HG02571 (cell line): ENCODE data around the gene BCAT1.
"Not testable (repeated sequence)": the region's sequence is repeated elsewhere in the genome, so short reads cannot be mapped to it uniquely, and the experiment has no call there.

ENCODE experiments used
- ATAC-seq: cut with Tn5 transposase; IDR thresholded peaks from one replicate; pipeline ENCODE4 v1.9.1; 2021; ENCODE audit warnings: mild to moderate bottlenecking, moderate library complexity; ENCODE audit not compliant: unreplicated experiment

Gene BCAT1

DNA sequence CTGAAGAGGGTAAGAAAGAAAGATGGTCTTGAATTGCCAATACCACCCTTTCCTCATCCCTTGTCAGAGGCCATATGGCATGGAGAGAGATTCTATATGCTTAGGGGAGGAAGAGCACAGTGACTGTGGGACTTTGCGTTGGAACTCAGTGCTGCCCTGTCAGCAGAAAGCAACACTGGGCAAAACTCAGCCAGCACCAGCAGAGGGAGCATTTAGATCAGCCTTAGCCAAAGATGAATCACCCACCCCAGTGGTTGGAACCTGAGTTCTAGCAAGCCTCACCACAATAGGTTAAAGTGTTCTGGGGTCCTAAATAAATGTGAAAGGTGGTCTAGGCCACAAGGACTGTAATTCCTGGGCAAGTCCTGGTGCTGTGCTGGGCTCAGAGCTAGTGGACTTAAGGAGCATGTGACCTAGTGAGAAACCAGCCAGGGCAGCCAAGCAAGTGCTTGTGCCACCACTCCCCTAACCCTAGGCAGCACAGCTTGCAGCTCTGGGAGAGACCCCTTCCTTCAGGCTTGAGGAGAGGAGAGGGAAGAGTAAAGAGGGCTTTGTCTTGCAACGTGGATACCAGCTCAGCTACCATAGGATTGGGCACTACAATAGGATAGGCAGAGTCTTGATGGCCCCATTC, 11.4 kb upstream of the BCAT1 start:
- ATAC-seq, result no peak

GRCh38 chr12:24956351-24956750, 7.5 kb upstream of the BCAT1 start:
- not testable (repeated sequence) for ATAC-seq

GRCh38 chr12:24955853-24956252, 7.0 kb upstream of the BCAT1 start:
- ATAC-seq, result no peak

GRCh38 chr12:24955389-24955788, 6.5 kb upstream of the BCAT1 start:
- ATAC-seq, result no peak

DNA sequence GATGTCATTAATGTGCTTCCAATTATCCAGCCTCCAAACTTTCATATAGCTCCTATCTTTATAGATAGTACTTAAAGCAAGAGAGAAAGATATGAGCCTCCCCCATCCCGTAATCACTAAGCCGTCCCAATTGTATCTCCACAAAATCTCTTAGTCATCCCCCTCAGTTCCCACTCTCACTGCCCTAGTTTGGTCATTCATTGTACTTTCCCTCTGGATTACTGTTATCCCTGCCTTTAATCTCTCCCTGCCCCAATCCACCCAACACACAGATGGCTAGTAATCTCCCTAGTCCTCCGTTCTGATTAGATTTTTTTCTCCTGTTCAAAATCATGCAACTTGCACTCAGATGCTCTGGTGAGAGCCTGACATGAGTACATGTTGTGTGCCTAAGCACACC, 5.4 kb upstream of the BCAT1 start:
- no peak for ATAC-seq

DNA sequence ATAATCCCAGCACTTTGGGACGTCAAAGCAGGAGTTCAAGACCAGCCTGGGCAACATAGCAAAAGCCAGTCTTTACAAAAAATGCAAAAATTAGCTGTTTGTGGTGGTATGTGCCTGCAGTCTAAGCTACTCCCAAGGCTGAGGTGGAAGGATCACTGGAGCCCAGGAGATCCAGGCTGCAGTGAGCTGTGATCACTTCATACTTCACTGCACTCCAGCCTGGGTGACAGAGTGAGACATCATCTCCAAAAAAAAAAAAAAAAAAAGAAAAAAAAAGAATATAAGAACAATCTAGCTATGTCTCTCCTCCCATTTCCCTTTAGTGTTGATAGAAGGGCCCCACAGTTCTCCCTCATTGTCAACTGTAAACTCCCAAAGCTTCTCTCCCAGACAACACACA, 3.5 kb upstream of the BCAT1 start:
- ATAC-seq, result no peak

- ATAC-seq, result peak; percentile 27
Measured at GRCh38 chr12:24950231-24950834, 1.4 kb upstream of the BCAT1 start.

DNA sequence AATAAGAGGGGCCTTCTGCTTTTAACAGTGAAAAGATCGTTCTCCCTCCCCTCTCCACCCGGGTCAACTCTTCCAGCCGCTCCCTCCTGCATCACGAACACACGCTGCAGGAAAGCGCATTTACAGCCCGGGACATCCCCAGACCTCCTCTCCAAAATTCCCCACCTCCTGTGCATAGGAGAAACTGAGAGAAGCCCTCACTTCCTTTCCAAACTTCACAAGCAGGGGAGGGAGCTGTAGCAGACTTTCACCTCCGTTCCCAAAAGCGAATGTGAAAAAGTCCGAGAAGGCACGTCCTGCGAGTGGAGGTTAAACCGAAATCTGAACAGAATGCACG, 513 bp downstream of the BCAT1 start:
- ATAC-seq, result peak; percentile 20

DNA sequence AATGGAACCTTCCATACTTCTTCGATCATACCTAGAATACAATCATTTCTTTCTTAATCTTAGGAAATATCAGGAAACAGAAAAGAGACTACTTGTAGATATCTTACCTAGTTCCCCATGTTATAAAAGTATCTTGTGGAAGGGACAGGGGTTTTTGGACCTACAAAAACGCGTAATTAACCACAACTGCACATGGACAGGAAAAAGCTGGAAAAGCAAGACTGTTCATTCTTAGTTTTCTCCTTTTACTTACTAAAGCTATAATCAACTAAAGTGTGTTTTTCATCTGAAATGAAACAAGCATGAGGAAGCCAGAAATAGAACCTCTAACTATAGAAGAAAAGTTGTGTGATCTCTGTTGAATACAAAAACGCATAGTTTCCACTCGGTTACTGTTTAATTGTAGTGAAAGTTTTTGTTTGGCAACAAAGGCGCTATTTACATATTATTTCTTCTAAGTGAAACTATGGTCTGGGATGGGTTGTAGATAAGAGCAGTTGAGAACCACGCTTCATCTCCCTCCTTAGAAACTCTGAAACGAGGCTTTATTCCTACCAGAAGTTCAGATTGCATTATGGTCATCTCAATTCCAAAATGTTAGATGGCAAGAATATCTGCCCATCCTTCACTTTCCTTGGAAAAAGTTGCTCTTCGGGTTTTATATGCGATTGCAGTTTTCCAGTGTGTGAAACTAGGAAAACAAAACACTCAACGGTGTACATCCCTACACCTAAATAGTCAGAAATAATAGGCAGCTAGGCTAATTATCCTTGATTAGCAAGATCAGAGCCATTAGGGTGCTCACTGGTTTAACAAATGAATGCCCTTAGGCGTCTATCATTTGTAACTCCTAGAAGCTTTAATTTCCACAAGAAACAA, 1.1 kb downstream of the BCAT1 start:
- ATAC-seq, result no peak

- ATAC-seq, result no peak
Measured at GRCh38 chr12:24945845-24946244, 3.1 kb downstream of the BCAT1 start.

GRCh38 chr12:24945039-24945438, 3.9 kb downstream of the BCAT1 start:
- no peak for ATAC-seq

DNA sequence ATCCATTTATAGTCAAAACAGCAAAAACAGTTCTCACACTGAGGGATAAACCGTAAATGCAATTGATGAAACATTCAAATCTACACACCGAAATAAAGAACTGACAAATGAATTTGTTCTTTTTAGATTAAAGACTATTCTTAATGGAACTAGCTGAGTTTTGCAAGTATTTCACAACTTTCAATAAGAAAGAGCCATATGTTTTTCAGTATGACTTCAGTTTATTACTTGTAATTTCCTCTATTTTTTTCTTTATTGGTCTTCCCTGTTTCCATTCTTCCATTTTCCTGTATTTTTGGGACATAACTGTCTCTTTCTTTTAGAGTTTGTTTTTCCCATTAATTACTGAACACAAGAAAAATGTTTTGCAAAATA, 4.3 kb downstream of the BCAT1 start:
- ATAC-seq, result no peak

DNA sequence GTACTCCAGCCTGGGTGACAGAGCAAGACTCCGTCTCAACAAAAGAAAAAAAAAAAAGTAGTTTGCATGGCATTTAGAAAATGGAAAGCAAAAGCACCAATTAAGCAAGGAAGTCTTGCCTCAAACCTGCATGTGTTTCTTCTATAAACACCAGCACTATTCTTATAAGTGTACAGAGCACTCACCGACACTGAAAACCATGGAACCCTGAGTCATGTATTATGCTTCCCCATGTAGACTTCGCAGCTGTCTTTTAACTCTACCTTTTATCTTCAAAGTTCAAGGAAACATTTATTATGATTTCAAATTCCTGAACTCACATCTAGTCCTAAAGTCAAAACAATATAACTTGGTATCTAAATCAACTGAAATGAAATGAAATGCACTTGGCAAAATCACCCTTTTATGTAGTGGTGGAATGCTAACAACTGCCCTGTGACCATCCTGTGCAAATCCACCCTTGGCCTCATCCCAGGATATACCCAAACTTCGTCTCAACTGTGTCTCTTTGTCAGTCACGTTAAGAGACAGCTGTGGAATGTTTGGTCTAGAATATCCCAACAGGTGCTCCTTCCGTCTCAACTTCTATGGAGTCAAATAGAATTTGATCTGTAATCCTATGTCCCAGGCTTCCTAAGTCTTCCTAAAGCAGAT, 4.8 kb downstream of the BCAT1 start:
- no peak for ATAC-seq

GRCh38 chr12:24940157-24940556, 8.7 kb downstream of the BCAT1 start:
- no peak for ATAC-seq

- not testable (repeated sequence) for ATAC-seq
Measured at GRCh38 chr12:24939551-24939950, 9.3 kb downstream of the BCAT1 start.

GRCh38 chr12:24938341-24938740, 10.6 kb downstream of the BCAT1 start:
- no peak for ATAC-seq

GRCh38 chr12:24937553-24938244, 11.2 kb downstream of the BCAT1 start:
- ATAC-seq, result no peak

DNA sequence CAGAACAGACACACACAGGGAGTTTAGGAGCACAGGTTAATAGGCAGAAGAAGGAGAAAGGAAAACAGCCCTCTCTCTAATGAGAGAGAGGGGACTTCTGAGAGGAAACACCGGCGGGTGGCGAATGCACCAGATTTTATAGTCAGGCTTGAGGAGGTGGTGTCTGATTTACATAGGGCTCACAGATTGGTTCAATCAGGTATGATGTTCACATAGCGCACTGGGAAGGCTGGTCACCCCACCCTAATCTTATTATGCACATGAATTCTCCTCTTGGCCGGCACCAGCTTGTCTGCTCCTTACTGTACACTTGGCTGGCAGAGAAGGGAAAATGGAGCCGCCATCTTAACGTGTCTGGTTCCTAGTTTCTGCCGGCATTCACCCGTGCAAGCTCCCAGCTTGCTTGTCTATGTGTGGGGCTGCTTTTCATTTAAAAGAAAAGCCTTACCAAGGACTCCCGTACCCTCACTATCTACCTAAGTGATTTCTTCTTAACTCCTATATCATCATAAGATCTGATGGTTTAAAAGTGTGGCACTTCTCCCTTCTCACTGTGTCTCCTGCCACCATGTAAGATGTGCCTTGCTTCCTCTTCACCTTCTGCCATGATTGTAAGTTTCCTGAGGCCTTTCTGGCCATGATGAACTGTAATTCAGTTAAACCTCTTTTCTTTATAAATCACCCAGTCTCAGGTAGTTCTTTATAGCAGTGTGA, 15.1 kb downstream of the BCAT1 start:
- ATAC-seq, result no peak

- peak; percentile 93 for ATAC-seq
Measured at GRCh38 chr12:24931666-24932405, 17.1 kb downstream of the BCAT1 start.

DNA sequence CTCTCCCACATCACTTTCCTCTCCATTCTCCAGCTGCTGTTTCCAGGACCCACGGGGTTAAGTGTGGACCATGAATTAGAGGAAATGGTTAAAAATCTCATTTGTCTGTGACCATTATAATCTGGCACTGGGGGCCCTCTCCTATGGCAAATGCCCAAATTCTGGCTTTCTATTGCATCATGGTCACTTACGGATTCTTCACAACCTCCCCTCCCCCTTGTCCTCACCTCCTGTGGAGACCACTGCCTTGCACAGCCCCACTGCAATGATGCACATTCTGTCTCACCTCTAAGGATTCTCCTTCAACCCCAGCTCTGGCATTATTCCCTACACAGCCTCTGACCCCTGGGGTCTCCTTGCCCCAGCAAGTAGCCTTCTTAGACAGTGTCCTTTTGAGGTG, 18.9 kb downstream of the BCAT1 start:
- no peak for ATAC-seq
